H1 (cell line): ENCODE measurements around the gene CHST8. TPM values are rescaled to one million over a fixed set of nuclear protein-coding genes. Genes with fewer than 3 reads are reported as not detected.

Experiments
- CTCF ChIA-PET: fragments of 300-600 bp; sonication (Branson Sonifier 250); formaldehyde crosslinking; loops from one replicate; lab custom pipeline; 2021; ENCODE audit not compliant: partially characterized antibody; lab: Charles Lee
- POLR2A ChIA-PET: fragments of 300-600 bp; sonication (Branson Sonifier 250); formaldehyde crosslinking; loops from one replicate; lab custom pipeline; 2021; ENCODE audit warnings: inconsistent platforms; ENCODE audit not compliant: partially characterized antibody; lab: Charles Lee
- DNase-seq, 2 experiments: peaks; one replicate each; pipeline versions ENCODE4 v3.0.0 to v3.0.0-alpha.2; 2010 to 2022; ENCODE audit warnings: low spot score in 2 of 2, low read depth in 1 of 2, mixed read lengths in 1 of 2
- FAIRE-seq: peaks from 2 replicates; lab custom pipeline; 2011; peaks lifted over from hg19 to GRCh38; lab: Jason Lieb, UNC
- H2AFZ ChIP-seq: 2 replicates; pipeline ENCODE4 v1.8.1; 2012; ENCODE audit warnings: low read length, inconsistent platforms
- H2AK5ac ChIP-seq: 2 replicates; pipeline ENCODE4 v1.6.1; 2013; ENCODE audit warnings: low read depth, low read length
- H2BK120ac ChIP-seq: replicated peaks from 2 replicates; pipeline ENCODE3; 2013; ENCODE audit warnings: low read depth, low read length, inconsistent platforms
- H2BK12ac ChIP-seq: 2 replicates; pipeline ENCODE4 v1.6.1; 2013; ENCODE audit warnings: low read depth, low read length
- H2BK15ac ChIP-seq: 2 replicates; pipeline ENCODE4 v1.6.1; 2013; ENCODE audit warnings: low read length
- H2BK20ac ChIP-seq: 2 replicates; pipeline ENCODE4 v1.6.1; 2013; ENCODE audit warnings: low read length
- H2BK5ac ChIP-seq: 2 replicates; pipeline ENCODE4 v1.6.1; 2013; ENCODE audit warnings: low read depth, low read length
- H3K14ac ChIP-seq: 2 replicates; pipeline ENCODE4 v1.6.1; 2013; ENCODE audit warnings: inconsistent platforms; ENCODE audit not compliant: insufficient read length
- H3K18ac ChIP-seq: 2 replicates; pipeline ENCODE4 v1.6.1; 2013; ENCODE audit warnings: low read length; ENCODE audit errors: extremely low read depth
- H3K23ac ChIP-seq: 2 replicates; pipeline ENCODE4 v1.6.1; 2013; ENCODE audit warnings: inconsistent platforms; ENCODE audit not compliant: insufficient read length
- H3K23me2 ChIP-seq: 2 replicates; pipeline ENCODE4 v1.6.1; 2013; ENCODE audit warnings: low read depth, low read length
- H3K27ac ChIP-seq: 2 replicates; pipeline ENCODE4 v1.6.1; 2011; ENCODE audit warnings: low read depth, low read length, inconsistent platforms
- H3K27me3 ChIP-seq, 4 experiments: replicated peaks in 1 of 4; 1 replicate in 1 of 4; 2 replicates in 3 of 4; pipeline versions ENCODE4 v1.6.1 to v1.8.1; 2011 to 2013; ENCODE audit warnings: low read length in 3 of 4, mild to moderate bottlenecking in 3 of 4, inconsistent platforms in 2 of 4, mixed read lengths in 2 of 4, moderate library complexity in 1 of 4; ENCODE audit not compliant: control insufficient read depth in 3 of 4, insufficient read depth in 3 of 4; ENCODE audit errors: extremely low read depth in 1 of 4
- H3K36me3 ChIP-seq, 4 experiments: 2 replicates each; pipeline versions ENCODE4 v1.6.1 to v1.8.1; 2011 to 2013; ENCODE audit warnings: mild to moderate bottlenecking in 4 of 4, low read length in 3 of 4, moderate library complexity in 2 of 4, control low read depth in 1 of 4, inconsistent platforms in 1 of 4; ENCODE audit not compliant: insufficient read depth in 4 of 4, control insufficient read depth in 2 of 4
- H3K4ac ChIP-seq: replicated peaks from 2 replicates; pipeline ENCODE3; 2013; ENCODE audit warnings: low read length, low read depth, mixed read lengths, inconsistent platforms; ENCODE audit not compliant: insufficient read length
- H3K4me1 ChIP-seq, 4 experiments: replicated peaks in 1 of 4; 1 replicate in 1 of 4; 2 replicates in 3 of 4; pipeline versions ENCODE4 v1.6.1 to v1.8.1; 2011 to 2013; ENCODE audit warnings: low read length in 3 of 4, inconsistent platforms in 2 of 4, mixed read lengths in 1 of 4; ENCODE audit not compliant: insufficient read depth in 4 of 4, control insufficient read depth in 3 of 4
- H3K4me2 ChIP-seq, 2 experiments: 2 replicates each; pipeline versions ENCODE4 v1.6.1 to v1.8.1; 2011 to 2013; ENCODE audit warnings: low read depth in 2 of 2, low read length in 2 of 2, control low read depth in 1 of 2, inconsistent platforms in 1 of 2, mild to moderate bottlenecking in 1 of 2; ENCODE audit not compliant: insufficient read depth in 1 of 2
- H3K4me3 ChIP-seq, 4 experiments: fragments of 200-600, 300-600 bp in 1 of 4; sonication (generic), shearing (Covaris generic), sonication (Bioruptor Twin) in 1 of 4; 2 replicates each; pipeline versions ENCODE4 v1.5.1 to v1.8.1; 2011 to 2016; ENCODE audit warnings: low read length in 4 of 4, low read depth in 3 of 4, control low read depth in 2 of 4, inconsistent platforms in 2 of 4, mild to moderate bottlenecking in 2 of 4, mixed read lengths in 1 of 4, moderate library complexity in 1 of 4; ENCODE audit not compliant: insufficient read depth in 2 of 4; ENCODE audit errors: extremely low read depth in 1 of 4
- H3K56ac ChIP-seq: replicated peaks from 2 replicates; pipeline ENCODE3; 2013; ENCODE audit warnings: low read depth, mild to moderate bottlenecking, mixed read lengths, low read length, inconsistent platforms; ENCODE audit not compliant: insufficient read length
- H3K79me1 ChIP-seq: 2 replicates; pipeline ENCODE4 v1.6.1; 2013; ENCODE audit warnings: low read depth, low read length, control low read depth
- H3K79me2 ChIP-seq, 2 experiments: 2 replicates each; pipeline versions ENCODE4 v1.6.1 to v1.8.1; 2012 to 2013; ENCODE audit warnings: low read length in 2 of 2, mild to moderate bottlenecking in 2 of 2, inconsistent platforms in 1 of 2; ENCODE audit not compliant: insufficient read depth in 2 of 2, control insufficient read depth in 1 of 2
- H3K9ac ChIP-seq, 4 experiments: replicated peaks in 1 of 4; 1 replicate in 1 of 4; 2 replicates in 3 of 4; pipeline versions ENCODE4 v1.6.1 to v1.8.1; 2011 to 2013; ENCODE audit warnings: low read depth in 3 of 4, low read length in 3 of 4, control low read depth in 2 of 4, mild to moderate bottlenecking in 2 of 4, moderate library complexity in 2 of 4, inconsistent platforms in 1 of 4; ENCODE audit errors: extremely low read depth in 1 of 4
- H3K9me3 ChIP-seq, 2 experiments: 2 replicates each; pipeline versions ENCODE4 v1.6.1 to v1.8.1; 2012 to 2013; ENCODE audit warnings: mild to moderate bottlenecking in 2 of 2, moderate library complexity in 2 of 2, control low read depth in 1 of 2, inconsistent platforms in 1 of 2, low read depth in 1 of 2, low read length in 1 of 2, mixed read lengths in 1 of 2; ENCODE audit not compliant: insufficient read depth in 2 of 2
- H4K20me1 ChIP-seq, 2 experiments: replicated peaks in 1 of 2; 2 replicates each; pipeline versions ENCODE3 to v1.8.1; 2011 to 2013; ENCODE audit warnings: inconsistent platforms in 2 of 2, low read length in 2 of 2, mild to moderate bottlenecking in 1 of 2; ENCODE audit not compliant: insufficient read depth in 2 of 2, control insufficient read depth in 1 of 2
- H4K5ac ChIP-seq: 2 replicates; pipeline ENCODE4 v1.6.1; 2013; ENCODE audit warnings: low read length, low read depth, mixed read lengths, inconsistent platforms; ENCODE audit not compliant: insufficient read length
- H4K8ac ChIP-seq: 2 replicates; pipeline ENCODE4 v1.8.0; 2013; ENCODE audit warnings: mild to moderate bottlenecking, moderate library complexity, low read length, inconsistent platforms; ENCODE audit not compliant: insufficient read depth; ENCODE audit errors: extremely low read depth
- H4K91ac ChIP-seq: replicated peaks from 2 replicates; pipeline ENCODE3; 2013; ENCODE audit warnings: low read length, mixed read lengths, inconsistent platforms; ENCODE audit not compliant: insufficient read length
- SIN3A ChIP-seq, 2 experiments: IDR thresholded peaks in 1 of 2; conservative IDR thresholded peaks in 1 of 2; 2 replicates each; pipeline ENCODE4 v1.6.1; 2011 to 2012; ENCODE audit warnings: low read length in 2 of 2, improper control_type of control experiment in 1 of 2, low read depth in 1 of 2, mild to moderate bottlenecking in 1 of 2
- WGBS, 2 experiments: shearing (Covaris generic) in 1 of 2; methylation state at CpG; one replicate each; pipeline versions ENCODE4 v1.1.6 to v1.1.7; 2013 to 2015; ENCODE audit warnings: low lambda C conversion rate in 2 of 2, mixed read lengths in 2 of 2, inconsistent platforms in 1 of 2, low coverage in 1 of 2, missing lambda C conversion rate in 1 of 2; ENCODE audit not compliant: insufficient replicate concordance in 2 of 2, insufficient coverage in 1 of 2, insufficient read length in 1 of 2; ENCODE audit errors: extremely low coverage in 1 of 2, missing lambda C conversion rate in 1 of 2; 5-methylcytosine and 5-hydroxymethylcytosine counted together
- polyA plus RNA-seq, 7 experiments: library from polyadenylated mRNA; depleted of rRNA in 3 of 7; stranded (reverse) in 5 of 7; unstranded in 2 of 7; fragments of >200 nt in 5 of 7; fragments of 200-250 nt in 2 of 7; gene quantifications; 1 replicate in 5 of 7; 2 replicates in 1 of 7; 4 replicates in 1 of 7; pipeline versions ENCODE4 v1.2.1 to v1.2.3, GENCODE V29; 2011 to 2013; ENCODE audit warnings: missing spikeins in 2 of 7, mixed read lengths in 2 of 7
- total RNA-seq: library from RNA; stranded (reverse); fragmentation: NEBNext Ultra II Directional; extraction: Animal tissue kit (Norgen Biotek cat#: 25700); gene quantifications from 2 replicates; pipeline ENCODE4 v1.2.1, GENCODE V29; 2021

The CHST8 gene
- total and polyA plus RNA-seq, 2 of the 8 experiments (the other 6 are each of a cell fraction or from before 2014, with no cell fraction given), result 10.8 to 28.2 TPM

DNA sequence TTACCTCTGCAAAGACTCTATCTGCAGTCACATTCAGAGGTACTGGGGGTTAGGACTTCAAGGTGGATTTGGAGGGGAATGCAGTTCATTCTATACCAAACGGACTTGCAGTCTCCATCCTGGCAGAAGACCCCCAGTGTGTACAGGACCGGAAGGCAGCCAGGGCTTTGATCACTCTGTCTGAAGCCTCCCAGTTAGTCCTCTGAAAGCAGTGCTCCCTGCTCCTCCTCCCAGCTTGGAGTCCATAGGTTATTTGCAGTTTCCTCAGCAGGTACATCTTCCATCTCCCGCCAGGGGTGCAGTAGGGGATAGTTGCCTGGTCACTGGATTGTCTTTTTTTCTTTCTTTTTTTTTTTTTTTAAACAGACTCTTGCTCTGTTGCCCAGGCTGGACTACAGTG, 96.1 kb downstream of the CHST8 start:
- Histone ChIP-seq H4K91ac (no peak overlapping the region), H3K4me1 (0 out of 7 replicates have a peak, but pooled peaks cover 0 to 3% (median 0%) of the 10 kb centered on the region in 4 experiments), H2BK15ac (no peak overlapping the region), H3K79me1 (peaks cover 5% of the 10 kb centered on the region), H4K8ac (no peak overlapping the region)
- CTCF ChIA-PET, result interaction anchor here (1.4 to 2.1 kb wide), 2 partner anchors 22 to 175 kb away, joined by 3 to 5 read pairs; no protein-coding TSS in a partner anchor
- TF ChIP-seq SIN3A (conservative IDR thresholded peaks at IDR 0.05 in 1 of 2, IDR thresholded peaks at IDR 0.05 in 1 of 2; ENCODE audit: low read depth in 1 of 2, low read length in 2 of 2), result no peak
- TF ChIP-seq, all 59 proteins: peak for 0
- Histone ChIP-seq H3K9me3 (no peaks in the 10 kb centered on the region), H3K4me3 (no peak overlapping the region), H2BK20ac (no peak overlapping the region), H3K36me3 (no peaks in the 10 kb centered on the region), H3K27me3 (no peaks in the 10 kb centered on the region), H3K27ac (no peak overlapping the region), H2BK120ac (no peak overlapping the region), H3K23ac (no peak overlapping the region), H3K4ac (no peak overlapping the region), H3K18ac (no peak overlapping the region), H3K56ac (no peak overlapping the region), H3K79me2 (no peaks in the 10 kb centered on the region), H3K9ac (no peak overlapping the region), H2BK12ac (no peak overlapping the region), H2BK5ac (no peak overlapping the region; the same call in 1 of the 2 replicates), H3K4me2 (no peak overlapping the region), H4K5ac (no peak overlapping the region), H2AK5ac (no peak overlapping the region), H2AFZ (no peak overlapping the region), H4K20me1 (peaks cover 0 to 16% of the 10 kb centered on the region in 2 experiments), H3K14ac (no peak overlapping the region), H3K23me2 (peaks cover 13% of the 10 kb centered on the region; the same call in 1 of the 2 replicates)
- DNase-seq (no peak), FAIRE-seq (no peak)
- WGBS, 2 experiments, result 83% methylated on average over 3 of the region's 3 CpGs; no CpG with 5 or more reads in 1 of the 2 experiments
- POLR2A ChIA-PET, result no interaction called here
